Hematopoietic multipotent progenitor cell treated with erythropoietin and hydrocortisone succinate and interleukin-3 and kit ligand, for 8 days (in vitro differentiated cells): ENCODE data around the gene CTRB2.
A peak's percentile ranks its signal among the peaks of the same experiment; 100 is the strongest.
"Not testable (repeated sequence)": the region's sequence is repeated elsewhere in the genome, so short reads cannot be mapped to it uniquely, and the experiment has no call there.

Experiments
- DNase-seq: peaks from one replicate; pipeline ENCODE4 v3.0.0-alpha.2; 2015

CTRB2 gene

DNA sequence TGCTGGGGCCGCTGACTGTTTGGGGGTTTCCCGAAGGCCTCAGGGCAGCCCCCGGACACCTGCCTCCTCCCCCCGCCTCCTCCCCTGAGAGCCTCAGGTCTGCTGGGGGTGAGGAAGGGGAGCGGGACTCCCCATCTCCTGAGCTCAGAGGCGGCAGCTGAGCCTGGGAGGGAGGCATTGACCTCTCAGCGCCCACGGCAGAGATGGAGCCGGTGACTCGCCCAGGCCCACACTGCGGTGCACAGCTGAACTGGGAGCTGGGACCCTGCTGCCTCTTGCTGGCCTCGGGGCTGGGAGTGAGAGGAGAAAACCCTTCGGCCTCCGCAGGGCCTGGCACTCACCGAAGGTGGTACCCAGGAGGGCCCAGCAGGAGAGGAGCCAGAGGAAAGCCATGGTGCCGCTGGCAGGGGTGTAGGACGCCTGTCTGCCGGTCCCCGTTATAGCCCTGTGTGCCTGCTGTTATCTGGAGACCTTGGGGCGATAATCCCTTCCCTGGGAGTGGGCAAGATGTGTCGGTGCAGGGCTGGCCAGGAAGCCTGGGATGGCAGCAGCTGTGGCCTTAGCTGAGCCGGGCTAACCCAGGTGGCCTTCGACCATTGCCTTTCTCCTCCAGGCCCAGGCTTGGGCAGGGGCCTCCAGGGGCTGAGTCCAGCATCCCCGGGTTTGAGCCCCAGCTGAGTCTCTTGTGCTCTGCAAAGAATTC is at the start of gene CTRB2:
CTRB2 (minus strand) TSS at position 413 of the 703 bp plus-strand sequence; CDS start at position 393, 20 bp downstream.
- no peak for DNase-seq

GRCh38 chr16:75256059-75256571 is 49.2 kb upstream of the CTRB2 start:
- DNase-seq: no peak

DNA sequence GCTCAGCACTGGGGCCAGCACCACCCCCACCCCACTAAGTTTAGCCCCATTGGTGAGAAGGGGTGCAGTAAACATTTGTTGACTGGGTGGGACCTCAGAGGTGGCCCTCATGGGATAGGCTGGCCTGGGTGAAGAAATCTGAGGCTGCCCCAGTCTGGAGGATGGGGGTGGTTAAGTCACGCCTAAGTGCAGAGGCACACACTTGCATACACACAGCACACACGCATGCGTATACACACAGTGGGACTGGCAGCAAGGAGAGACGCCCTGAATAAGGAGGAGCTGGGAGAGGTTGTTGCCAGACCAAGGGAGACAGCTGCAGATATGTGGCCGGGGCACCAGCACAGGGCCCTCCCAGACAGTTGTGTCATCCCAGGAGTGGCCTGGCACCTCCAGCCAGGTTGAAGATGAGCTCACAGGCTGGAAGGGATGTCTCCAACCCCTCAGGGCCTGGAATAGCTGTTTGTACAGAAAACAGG is 47.4 kb upstream of the CTRB2 start:
- no peak for DNase-seq

DNA sequence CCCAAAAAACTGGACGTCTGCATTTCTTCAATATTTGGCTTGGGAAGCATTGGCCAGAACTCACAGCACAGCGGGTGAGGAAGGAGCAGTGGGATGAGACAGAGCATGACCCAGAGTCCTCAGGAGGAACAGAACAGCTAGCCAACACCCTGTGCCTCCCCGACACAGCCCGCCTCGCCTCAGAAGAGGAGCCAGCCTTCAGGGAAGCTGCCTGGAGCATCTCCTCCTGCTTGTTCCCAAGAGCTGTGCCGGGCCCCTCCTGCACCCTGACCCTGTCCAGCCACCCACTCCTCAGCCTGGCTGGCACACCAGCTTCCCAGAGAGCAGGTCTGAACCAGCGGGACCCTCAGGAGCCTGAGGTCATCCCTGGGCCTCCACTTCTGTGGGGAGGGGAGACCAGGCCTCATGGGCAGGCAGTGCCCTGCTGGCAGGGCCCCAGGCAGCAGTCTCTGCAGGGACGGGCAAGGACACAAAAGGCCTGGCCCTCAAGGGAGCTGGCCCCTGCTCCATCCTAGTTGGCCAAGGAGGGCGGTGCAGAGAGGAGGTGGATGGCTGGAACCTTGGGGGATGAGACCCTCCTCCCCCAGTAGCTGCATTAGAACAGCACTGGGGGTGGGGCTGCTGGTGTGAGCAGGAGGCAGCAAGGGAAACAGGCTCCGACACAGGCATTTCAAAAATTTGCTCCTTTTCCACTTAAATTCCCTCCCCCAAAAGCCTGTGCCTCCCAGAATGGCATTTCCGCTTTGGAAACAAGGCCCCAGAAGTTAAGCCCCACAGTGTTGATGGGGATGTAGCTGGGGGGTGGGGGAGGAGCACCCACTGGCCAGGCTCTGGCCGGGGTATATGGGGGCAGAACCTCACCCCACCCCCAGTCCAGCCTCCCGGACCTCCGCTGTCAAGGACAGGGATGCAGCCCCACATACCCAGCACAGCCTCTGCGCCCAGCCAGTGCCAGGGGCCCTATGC is 46.3 kb upstream of the CTRB2 start:
- no peak for DNase-seq

DNA sequence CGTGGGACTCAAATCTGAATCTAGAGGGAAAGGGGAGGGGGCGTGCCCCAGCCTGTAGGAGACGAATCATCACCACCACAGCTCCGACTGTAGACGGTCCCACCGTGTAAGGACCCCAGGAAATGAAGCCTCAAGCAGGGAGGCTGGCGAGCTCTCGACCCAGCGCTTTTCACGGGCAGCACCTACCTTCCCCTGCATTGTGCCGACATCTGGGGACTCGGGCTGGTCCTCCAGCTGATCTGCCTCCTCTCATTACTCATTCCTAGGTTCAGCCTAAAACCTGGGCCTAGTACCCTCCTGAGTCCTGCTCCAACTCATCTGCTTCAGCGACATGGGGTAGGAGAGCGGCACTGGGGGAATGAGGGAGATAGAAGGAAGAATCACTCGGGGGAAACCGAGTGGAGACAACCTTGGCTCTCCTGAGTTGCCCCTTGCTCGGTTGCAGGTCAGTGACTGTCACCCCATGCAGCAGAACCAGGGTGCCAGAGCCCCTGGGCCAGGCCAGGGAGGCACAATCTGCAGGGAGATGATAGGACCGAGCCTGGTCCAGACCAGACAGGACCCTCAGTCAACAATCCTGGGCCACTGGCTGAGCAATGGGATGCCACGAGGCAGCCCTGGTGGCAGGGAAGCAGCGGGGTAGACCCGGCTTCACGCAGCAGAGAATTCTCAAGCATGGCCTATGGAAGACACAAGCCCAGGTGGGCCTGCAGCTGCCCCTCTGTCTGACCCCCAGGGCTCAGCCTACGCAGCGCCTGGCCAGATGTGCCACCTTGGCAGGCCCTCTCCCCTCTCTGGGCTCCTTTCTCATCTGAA is 45.3 kb upstream of the CTRB2 start:
- no peak for DNase-seq

DNA sequence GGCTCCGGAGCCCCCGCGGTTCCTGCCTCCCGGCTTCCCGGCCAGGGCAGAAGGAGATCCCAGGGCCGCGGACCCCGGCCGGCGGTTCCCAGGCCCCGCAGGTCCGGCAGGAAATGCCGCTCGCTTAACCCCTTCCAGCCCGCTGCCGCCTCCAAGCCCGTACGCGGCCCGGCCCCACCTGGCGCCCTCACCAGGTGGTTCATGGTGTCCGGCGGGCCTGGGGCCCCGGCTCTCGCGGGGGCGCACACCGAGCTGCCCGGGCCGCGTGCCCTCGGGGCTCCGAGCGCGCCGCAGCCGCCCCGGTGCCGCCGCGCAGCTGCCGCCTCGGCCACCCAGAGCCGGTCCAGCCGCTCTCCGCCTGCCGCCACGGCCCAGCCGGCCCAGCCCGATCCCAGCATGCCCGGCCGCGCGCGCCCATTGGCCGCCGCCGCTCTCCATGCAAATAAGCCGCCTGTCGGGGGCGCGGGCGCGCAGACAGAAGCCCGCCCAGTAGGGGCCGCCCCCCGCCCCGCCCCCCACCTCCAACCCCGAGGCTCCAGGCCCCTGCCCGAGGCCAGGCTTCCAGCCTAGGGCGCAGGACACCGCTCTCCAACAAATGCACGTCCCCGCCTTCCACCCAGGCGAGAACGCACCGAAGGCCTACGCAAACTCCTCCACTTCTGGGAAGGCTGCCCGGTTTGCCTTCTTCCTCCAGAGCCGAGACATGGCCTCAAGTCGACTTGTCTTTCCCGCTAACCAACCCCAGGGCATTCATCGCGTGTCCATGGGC is 44.5 kb upstream of the CTRB2 start, which contains the start of gene BCAR1:
BCAR1 (minus strand) TSS at position 345 of the 769 bp plus-strand sequence; CDS start at position 203, 142 bp downstream.
- DNase-seq: peak; percentile 69

DNA sequence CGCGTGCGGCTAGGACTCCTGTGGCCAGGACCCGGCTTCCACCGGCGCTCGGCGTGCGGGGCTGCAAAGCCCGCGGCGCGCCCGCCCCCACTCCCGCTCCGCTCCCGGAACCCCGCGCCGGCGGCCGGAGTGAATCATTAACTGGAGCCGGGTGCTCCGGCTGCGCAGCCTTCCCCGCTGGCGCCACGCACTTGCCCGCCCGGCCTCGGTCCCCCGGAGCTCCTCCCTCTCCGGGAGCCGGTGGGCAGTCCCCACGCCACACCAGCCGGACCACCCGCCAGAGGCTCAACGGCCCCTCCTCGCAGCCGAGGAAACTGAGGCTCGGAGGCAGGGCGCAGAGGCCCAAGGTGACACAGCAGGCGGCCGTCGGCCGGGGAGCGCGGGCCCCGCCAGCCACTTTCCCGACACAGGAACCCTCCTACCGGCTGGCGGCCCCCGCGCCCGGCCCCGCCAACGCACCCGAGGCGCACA is 43.9 kb upstream of the CTRB2 start:
- DNase-seq: no peak

- no peak for DNase-seq
Observed at GRCh38 chr16:75250089-75250808, 43.3 kb upstream of the CTRB2 start.

GRCh38 chr16:75249441-75249840 is 42.5 kb upstream of the CTRB2 start:
- no peak for DNase-seq

- DNase-seq: no peak
Observed at GRCh38 chr16:75248536-75249380, 41.8 kb upstream of the CTRB2 start.

DNA sequence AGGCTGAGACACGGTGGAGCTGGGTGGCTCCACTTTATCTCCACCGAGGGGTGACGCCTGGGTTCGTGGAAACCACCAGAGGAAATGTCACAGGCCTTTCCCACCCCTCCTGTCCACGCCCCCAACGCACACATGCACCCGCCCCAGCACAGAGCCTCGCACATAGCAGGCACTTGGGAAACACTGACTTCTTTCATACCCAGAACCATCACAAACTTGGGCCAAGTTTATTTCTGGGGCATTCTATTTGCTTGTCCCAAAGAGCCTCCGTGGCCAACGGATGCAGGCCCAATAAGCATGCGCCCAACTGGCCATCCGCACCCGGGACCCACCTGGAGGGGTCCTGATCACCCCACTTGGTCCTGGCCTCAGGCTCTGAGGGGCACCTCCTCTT is 41.2 kb upstream of the CTRB2 start:
- peak; percentile 49 for DNase-seq

- no peak for DNase-seq
Observed at GRCh38 chr16:75247249-75247648, 40.3 kb upstream of the CTRB2 start.

GRCh38 chr16:75246504-75247205 is 39.7 kb upstream of the CTRB2 start:
- DNase-seq: no peak

DNA sequence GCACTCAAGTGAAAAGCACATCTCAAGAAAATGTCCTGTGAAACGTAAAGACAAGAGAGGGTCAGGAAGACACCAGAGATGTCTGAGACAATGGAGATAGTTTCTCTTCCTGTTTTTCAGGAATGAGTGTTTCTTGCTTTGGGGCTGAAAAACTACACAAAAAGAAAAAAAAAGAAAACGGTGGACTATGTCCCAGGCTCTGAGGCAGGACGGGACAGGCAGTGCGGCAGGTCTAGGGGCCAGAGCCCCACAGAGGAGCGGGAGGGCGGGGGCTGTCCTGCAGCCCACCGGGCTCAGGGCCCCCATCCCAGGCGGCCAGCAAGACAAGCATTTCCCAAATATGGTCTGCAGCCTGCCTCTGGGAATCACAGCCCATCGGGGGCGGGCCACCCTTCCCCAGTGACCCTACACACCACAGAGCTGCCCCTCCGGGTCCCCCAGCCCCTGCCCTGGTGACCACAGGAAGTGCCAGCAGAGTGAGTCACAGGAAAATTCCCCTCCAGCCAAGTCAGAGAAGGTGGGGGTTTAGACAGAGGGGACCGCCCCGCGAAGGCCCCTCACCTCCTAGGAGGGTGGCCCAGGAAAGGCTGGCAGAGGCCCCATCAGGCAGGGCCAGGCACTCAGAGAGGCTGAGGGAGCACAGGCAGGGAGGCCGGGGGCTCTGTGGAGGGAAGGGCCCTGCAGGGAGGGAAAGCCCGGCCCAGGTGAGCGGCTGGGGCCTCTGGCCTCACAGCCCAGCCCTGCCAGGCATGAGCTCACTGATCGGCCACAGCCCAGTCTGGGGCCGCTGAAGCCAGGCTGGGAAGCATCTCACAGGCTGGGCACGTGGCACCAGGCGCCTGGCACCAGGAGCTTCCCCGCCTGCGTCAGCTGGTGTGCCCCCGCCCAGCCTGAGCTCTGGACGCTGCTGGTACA is 38.1 kb upstream of the CTRB2 start:
- no peak for DNase-seq

DNA sequence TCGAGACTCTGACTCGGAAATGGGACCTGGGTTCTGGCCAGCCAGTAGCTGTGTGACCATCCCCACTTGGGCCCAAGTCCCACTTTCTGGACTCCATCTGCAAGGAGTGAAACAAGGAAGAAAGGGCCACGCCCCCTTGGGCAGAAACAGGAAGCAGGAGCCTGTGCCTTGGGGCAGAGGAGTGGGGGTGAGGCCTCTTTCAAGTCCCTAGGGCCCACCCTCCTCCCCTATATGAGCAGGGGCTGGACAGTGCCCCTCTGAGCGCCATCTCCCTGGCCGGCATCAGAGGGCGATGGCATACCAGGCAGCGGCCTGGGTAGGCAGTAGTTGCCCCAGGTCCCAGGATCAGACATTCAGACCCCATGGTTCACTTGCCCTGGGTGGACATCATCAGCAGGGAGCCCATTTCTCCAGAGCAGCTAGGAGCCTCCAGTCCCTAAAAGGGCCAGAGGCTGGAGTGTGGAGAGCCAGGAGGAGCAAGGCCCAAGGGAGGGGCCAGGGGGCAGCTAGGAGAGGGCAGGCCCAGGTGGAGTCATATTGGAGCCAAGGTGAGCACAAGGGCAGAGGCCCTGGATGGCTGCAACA is 37.4 kb upstream of the CTRB2 start:
- DNase-seq: no peak

- DNase-seq: no peak
Observed at GRCh38 chr16:75243667-75244224, 36.8 kb upstream of the CTRB2 start.

DNA sequence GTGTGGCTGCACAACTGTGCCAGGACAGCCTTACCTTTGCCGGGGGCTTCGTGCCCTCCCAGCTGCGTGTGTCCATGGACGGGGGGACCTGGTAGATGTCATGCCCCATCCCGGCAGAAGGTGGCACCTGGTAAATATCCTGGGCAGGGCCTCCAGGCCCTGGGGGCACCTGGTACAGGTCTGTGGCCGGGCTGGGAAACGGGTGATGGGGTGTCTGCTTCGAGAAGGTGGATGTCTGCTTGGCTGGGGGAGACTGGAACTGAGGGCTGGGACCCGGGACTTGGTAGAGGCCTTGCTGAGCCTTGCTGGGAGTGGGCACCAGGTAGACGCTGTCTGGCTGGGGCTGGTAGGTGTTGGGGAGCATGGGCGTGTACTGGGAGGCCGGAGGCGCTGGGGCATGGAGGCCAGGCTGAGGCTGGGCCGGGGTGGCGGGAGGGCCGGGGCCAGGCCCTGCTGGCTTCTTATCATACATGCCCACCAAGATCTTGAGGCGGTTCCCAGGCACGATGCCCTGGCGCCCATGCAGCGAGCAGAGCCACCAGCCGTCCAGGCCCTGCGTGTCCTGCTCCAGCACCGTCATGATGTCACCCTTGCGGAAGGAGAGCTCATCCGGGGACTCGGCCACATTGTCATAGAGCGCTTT is 35.6 kb upstream of the CTRB2 start:
- not testable (repeated sequence) for DNase-seq
